ENCODE measurements around the gene USB1. TPM values are rescaled to one million over a fixed set of nuclear protein-coding genes. Genes with fewer than 3 reads are reported as not detected.

Gene USB1
- total RNA-seq, 4 donors from 2014 or later, result 31.5 to 51.1 (median 33.3) TPM

GRCh38 chr16:57984443-57985203 lies 16.6 kb upstream of the USB1 start:
- H3K27ac ChIP-seq (replicated peaks in 1 of 4), result peak overlapping the region; percentile 49 to 70 (median 64)
- peak in 1 of 2 donors; percentile 54 for TF ChIP-seq POLR2AphosphoS5 (IDR thresholded peaks at IDR 0.05)
- TF ChIP-seq, protein P1, sequence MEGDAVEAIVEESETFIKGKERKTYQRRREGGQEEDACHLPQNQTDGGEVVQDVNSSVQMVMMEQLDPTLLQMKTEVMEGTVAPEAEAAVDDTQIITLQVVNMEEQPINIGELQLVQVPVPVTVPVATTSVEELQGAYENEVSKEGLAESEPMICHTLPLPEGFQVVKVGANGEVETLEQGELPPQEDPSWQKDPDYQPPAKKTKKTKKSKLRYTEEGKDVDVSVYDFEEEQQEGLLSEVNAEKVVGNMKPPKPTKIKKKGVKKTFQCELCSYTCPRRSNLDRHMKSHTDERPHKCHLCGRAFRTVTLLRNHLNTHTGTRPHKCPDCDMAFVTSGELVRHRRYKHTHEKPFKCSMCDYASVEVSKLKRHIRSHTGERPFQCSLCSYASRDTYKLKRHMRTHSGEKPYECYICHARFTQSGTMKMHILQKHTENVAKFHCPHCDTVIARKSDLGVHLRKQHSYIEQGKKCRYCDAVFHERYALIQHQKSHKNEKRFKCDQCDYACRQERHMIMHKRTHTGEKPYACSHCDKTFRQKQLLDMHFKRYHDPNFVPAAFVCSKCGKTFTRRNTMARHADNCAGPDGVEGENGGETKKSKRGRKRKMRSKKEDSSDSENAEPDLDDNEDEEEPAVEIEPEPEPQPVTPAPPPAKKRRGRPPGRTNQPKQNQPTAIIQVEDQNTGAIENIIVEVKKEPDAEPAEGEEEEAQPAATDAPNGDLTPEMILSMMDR (IDR thresholded peaks at IDR 0.05), result no peak
- WGBS, result 22% methylated on average over 23 of the region's 64 CpGs

GRCh38 chr16:57985204-57986181 lies 15.7 kb upstream of the USB1 start:
- H3K9me3 ChIP-seq, result no peaks in the 10 kb centered on the region
- TF ChIP-seq EP300 (IDR thresholded peaks at IDR 0.05), result no peak
- TF ChIP-seq POLR2AphosphoS5 (IDR thresholded peaks at IDR 0.05), result peak in 1 of 2 donors; percentile 7
- TF ChIP-seq, protein P1 (IDR thresholded peaks at IDR 0.05), result no peak
- no peak for TF ChIP-seq POLR2A (IDR thresholded peaks at IDR 0.05; ENCODE audit: low read depth)
- no peak for DNase-seq (ENCODE audit: extremely low spot score)
- peak overlapping the region; percentile 59 to 70 (median 65) for H3K4me3 ChIP-seq
- peak overlapping the region; percentile 49 to 70 (median 64) for H3K27ac ChIP-seq (replicated peaks in 1 of 4)
- peaks cover 14 to 22% (median 21%) of the 10 kb centered on the region in 4 donors for H3K4me1 ChIP-seq
- no peaks in the 10 kb centered on the region for H3K27me3 ChIP-seq
- 32% methylated on average over 34 of the region's 62 CpGs for WGBS
- intact Hi-C loops (cut with DNase I), result loop anchor here (10.0 kb wide), 1 partner anchor 251 kb away; the partner anchor contains the start of gene KATNB1
- no peaks in the 10 kb centered on the region for H3K36me3 ChIP-seq

More at GRCh38 chr16:57984443-57985203, 16.6 kb upstream of the USB1 start:
- Histone ChIP-seq H3K36me3 (no peaks in the 10 kb centered on the region), H3K4me1 (peaks cover 14 to 22% (median 21%) of the 10 kb centered on the region in 4 donors), H3K4me3 (peak overlapping the region; percentile 59 to 70 (median 65)), H3K9me3 (no peaks in the 10 kb centered on the region), H3K27me3 (no peaks in the 10 kb centered on the region)
- intact Hi-C loops (cut with DNase I), result loop anchor here (10.0 kb wide), 1 partner anchor 250 kb away; the partner anchor contains the start of gene KATNB1
- DNase-seq (ENCODE audit: extremely low spot score), result peak; percentile 93

DNA sequence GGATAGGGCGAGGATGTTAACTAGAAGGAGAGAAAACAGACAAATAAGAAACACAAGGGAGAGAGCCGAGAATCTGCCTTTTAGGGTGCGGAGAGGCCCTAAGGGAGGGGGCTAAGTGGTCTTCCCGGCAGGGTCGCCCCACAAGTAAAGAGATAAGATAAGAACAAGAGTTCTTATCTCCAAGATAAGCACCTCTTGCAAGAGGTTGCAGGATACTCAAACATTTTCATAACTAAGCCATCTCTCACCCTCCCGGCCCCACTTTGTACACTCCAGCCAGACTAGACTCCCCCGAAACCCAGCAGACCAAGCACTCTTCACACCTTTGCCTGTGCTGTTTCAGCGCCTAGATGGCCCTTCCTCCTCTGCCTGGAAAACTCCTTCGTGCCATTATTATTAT lies 15.0 kb upstream of the USB1 start:
- WGBS, result 77% methylated on average over 9 of the region's 9 CpGs

More for the DNA sequence above, 15.0 kb upstream of the USB1 start:
- H3K27me3 ChIP-seq, result no peaks in the 10 kb centered on the region
- H3K4me3 ChIP-seq, result peak overlapping the region in 1 of 4 donors; percentile 70
- H3K4me1 ChIP-seq, result peaks cover 14 to 22% (median 21%) of the 10 kb centered on the region in 4 donors
- DNase-seq (ENCODE audit: extremely low spot score), result no peak
- intact Hi-C loops (cut with DNase I), result loop anchor here (10.0 kb wide), 1 partner anchor 251 kb away; the partner anchor contains the start of gene KATNB1
- no peaks in the 10 kb centered on the region for H3K9me3 ChIP-seq
- TF ChIP-seq EP300 (IDR thresholded peaks at IDR 0.05), result no peak
- no peak for TF ChIP-seq POLR2AphosphoS5 (IDR thresholded peaks at IDR 0.05)
- TF ChIP-seq POLR2A (IDR thresholded peaks at IDR 0.05; ENCODE audit: low read depth), result no peak
- TF ChIP-seq, protein P1 (IDR thresholded peaks at IDR 0.05), result no peak
- no peak overlapping the region for H3K27ac ChIP-seq (replicated peaks in 1 of 4)
- no peaks in the 10 kb centered on the region for H3K36me3 ChIP-seq
